IMR-90 (cell line): ENCODE results near the gene BRPF1. TPM values are rescaled to one million over a fixed set of nuclear protein-coding genes. Genes with fewer than 3 reads are reported as not detected.

ENCODE experiments used
- ATAC-seq: fragments of 200-7000 bp; cut with Tn5 transposase; 2 replicates; pipeline ENCODE4 v1.9.1; 2020; ENCODE audit warnings: low read depth, mild to moderate bottlenecking, moderate library complexity
- BruUV-seq: library from RNA; stranded (reverse); fragments of 400-500 nt; replicated peaks from 2 replicates; lab custom pipeline; 2021; lab: Mats Ljungman, UMichigan
- CTCF ChIA-PET: fragments of 300-600 bp; formaldehyde crosslinking; extraction: SDS; loops from one replicate; lab custom pipeline; 2021; ENCODE audit warnings: antibody characterized with exemption; lab: Yijun Ruan, JAX
- POLR2A ChIA-PET: fragments of 300-600 bp; sonication (Branson Sonifier 250); formaldehyde crosslinking; loops from one replicate; lab custom pipeline; 2022; ENCODE audit warnings: antibody characterized with exemption; ENCODE audit not compliant: unreplicated experiment; lab: Charles Lee
- DNase-seq: peaks from one replicate; pipeline ENCODE4 v3.0.0; 2013
- H2AFZ ChIP-seq: replicated peaks from 2 replicates; pipeline ENCODE3; 2013; ENCODE audit warnings: low read length, mild to moderate bottlenecking; ENCODE audit not compliant: poor library complexity
- H2AK5ac ChIP-seq: 2 replicates; pipeline ENCODE4 v1.6.1; 2013; ENCODE audit warnings: low read depth, low read length, inconsistent platforms
- H2AK9ac ChIP-seq: replicated peaks from 2 replicates; pipeline ENCODE3; 2013; ENCODE audit warnings: mild to moderate bottlenecking, low read depth, low read length, moderate library complexity; ENCODE audit not compliant: poor library complexity
- H2BK120ac ChIP-seq: 2 replicates; pipeline ENCODE4 v1.6.1; 2013; ENCODE audit warnings: low read depth, low read length, inconsistent platforms
- H2BK15ac ChIP-seq: 3 replicates; pipeline ENCODE4 v1.6.1; 2013; ENCODE audit warnings: low read depth, low read length, inconsistent platforms
- H2BK20ac ChIP-seq: 2 replicates; pipeline ENCODE4 v1.6.1; 2013; ENCODE audit warnings: low read depth, mild to moderate bottlenecking, inconsistent platforms, low read length, moderate library complexity
- H2BK5ac ChIP-seq: 2 replicates; pipeline ENCODE4 v1.6.1; 2013; ENCODE audit warnings: mild to moderate bottlenecking, low read depth, low read length, inconsistent platforms; ENCODE audit not compliant: poor library complexity, severe bottlenecking
- H3K14ac ChIP-seq: replicated peaks from 2 replicates; pipeline ENCODE4 v1.6.1; 2013; ENCODE audit warnings: low read depth, low read length, inconsistent platforms
- H3K18ac ChIP-seq: 2 replicates; pipeline ENCODE4 v1.6.1; 2013; ENCODE audit warnings: low read depth, low read length, control low read depth
- H3K23ac ChIP-seq: 2 replicates; pipeline ENCODE4 v1.6.1; 2013; ENCODE audit warnings: low read depth, low read length, inconsistent platforms
- H3K27ac ChIP-seq: 2 replicates; pipeline ENCODE4 v1.5.1; 2013; ENCODE audit warnings: mild to moderate bottlenecking, control low read depth, low read length; ENCODE audit not compliant: insufficient read depth
- H3K27me3 ChIP-seq: 2 replicates; pipeline ENCODE4 v1.6.1; 2013; ENCODE audit warnings: low read length; ENCODE audit not compliant: control insufficient read depth, insufficient read depth
- H3K36me3 ChIP-seq: 2 replicates; pipeline ENCODE4 v1.6.1; 2013; ENCODE audit warnings: low read length, mixed read lengths; ENCODE audit not compliant: control insufficient read depth, insufficient read depth
- H3K4ac ChIP-seq: 2 replicates; pipeline ENCODE4 v1.6.1; 2013; ENCODE audit warnings: low read depth, low read length, inconsistent platforms
- H3K4me1 ChIP-seq: 2 replicates; pipeline ENCODE4 v1.6.1; 2013; ENCODE audit warnings: low read length, mixed read lengths; ENCODE audit not compliant: control insufficient read depth, insufficient read depth
- H3K4me2 ChIP-seq: 2 replicates; pipeline ENCODE4 v1.6.1; 2013; ENCODE audit warnings: low read depth, mild to moderate bottlenecking, control low read depth, low read length, moderate library complexity
- H3K4me3 ChIP-seq: 2 replicates; pipeline ENCODE4 v1.5.1; 2013; ENCODE audit warnings: low read depth, mild to moderate bottlenecking, control low read depth, low read length, moderate library complexity; ENCODE audit not compliant: insufficient read depth
- H3K56ac ChIP-seq: 2 replicates; pipeline ENCODE4 v1.6.1; 2013; ENCODE audit warnings: low read length, inconsistent platforms; ENCODE audit not compliant: insufficient read depth; ENCODE audit errors: extremely low read depth
- H3K79me1 ChIP-seq, 2 experiments: 2 replicates each; pipeline ENCODE4 v1.6.1; 2013; ENCODE audit warnings: low read length in 2 of 2, inconsistent platforms in 1 of 2, low read depth in 1 of 2
- H3K9ac ChIP-seq: 2 replicates; pipeline ENCODE4 v1.6.1; 2013; ENCODE audit warnings: low read depth, low read length, control low read depth
- H3K9me1 ChIP-seq: 2 replicates; pipeline ENCODE4 v1.6.1; 2013; ENCODE audit warnings: low read length, inconsistent platforms; ENCODE audit not compliant: insufficient read depth
- H3K9me3 ChIP-seq: 2 replicates; pipeline ENCODE4 v1.6.1; 2013; ENCODE audit warnings: low read length; ENCODE audit not compliant: control insufficient read depth, insufficient read depth
- H4K20me1 ChIP-seq: 2 replicates; pipeline ENCODE4 v1.6.1; 2013; ENCODE audit warnings: low read length, inconsistent platforms; ENCODE audit not compliant: insufficient read depth
- H4K5ac ChIP-seq: 2 replicates; pipeline ENCODE4 v1.6.1; 2013; ENCODE audit warnings: mild to moderate bottlenecking, low read depth, low read length, control low read depth
- H4K8ac ChIP-seq, 2 experiments: 2 replicates each; pipeline ENCODE4 v1.6.1; 2013; ENCODE audit warnings: low read depth in 2 of 2, low read length in 2 of 2, control low read depth in 1 of 2, inconsistent platforms in 1 of 2
- H4K91ac ChIP-seq: 2 replicates; pipeline ENCODE4 v1.6.1; 2013; ENCODE audit warnings: low read depth, low read length, inconsistent platforms; ENCODE audit not compliant: insufficient read depth
- CEBPB ChIP-seq: IDR thresholded peaks from 2 replicates; pipeline ENCODE4 v1.6.1; 2012; ENCODE audit warnings: low read depth, low read length, improper control_type of control experiment
- CHD1 ChIP-seq: IDR thresholded peaks from 2 replicates; pipeline ENCODE4 v1.6.1; 2012; ENCODE audit warnings: low read depth, low read length, improper control_type of control experiment
- MAZ ChIP-seq: IDR thresholded peaks from 2 replicates; pipeline ENCODE4 v1.6.1; 2012; ENCODE audit warnings: low read depth, mild to moderate bottlenecking, low read length, improper control_type of control experiment, moderate library complexity, borderline replicate concordance
- RAD21 ChIP-seq: IDR thresholded peaks from 2 replicates; pipeline ENCODE4 v1.6.1; 2012; ENCODE audit warnings: low read length, improper control_type of control experiment
- SMC3 ChIP-seq: fragments of 150-350 bp; IDR thresholded peaks from 2 replicates; pipeline ENCODE4 v1.6.1; 2016; ENCODE audit warnings: low read depth, mild to moderate bottlenecking, antibody characterized with exemption, low read length, moderate library complexity
- WGBS, 2 experiments: methylation state at CpG; one replicate each; pipeline versions ENCODE4 v1.1.5 to v1.1.7; 2013; ENCODE audit warnings: missing lambda C conversion rate in 2 of 2; ENCODE audit not compliant: insufficient read length in 1 of 2; ENCODE audit errors: extremely low coverage in 2 of 2; 5-methylcytosine and 5-hydroxymethylcytosine counted together
- dilution Hi-C: fragments of 300-500 bp; cut with HindIII; formaldehyde crosslinking; loops from one replicate; pipeline ENCODE4 v1.14.3; 2018; ENCODE audit warnings: low sequenced_read_pairs; ENCODE audit not compliant: unreplicated experiment
- in situ Hi-C: fragments of 300-500 bp; cut with MboI; formaldehyde crosslinking; loops from 3 replicates; pipeline ENCODE4 v1.14.3; 2019; ENCODE audit warnings: low sequenced_read_pairs, inconsistent platforms, mixed read lengths
- intact Hi-C: fragments of 100-400 bp; cut with micrococcal nuclease; formaldehyde crosslinking; loops from 2 replicates; pipeline ENCODE4 v1.10.0; 2022
- polyA plus RNA-seq, 3 experiments: library from polyadenylated mRNA; depleted of rRNA; stranded (reverse); fragments of >200 nt; gene quantifications; 2 replicates each; pipeline ENCODE4 v1.2.3, GENCODE V29; 2012; ENCODE audit warnings: low replicate concordance in 1 of 3
- total RNA-seq: library from RNA; depleted of rRNA; stranded (reverse); fragments of >200 nt; gene quantifications from 2 replicates; pipeline ENCODE4 v1.2.3, GENCODE V29; 2012
- TF ChIP-seq, protein P1 (sequence below): fragments of 150-350 bp; IDR thresholded peaks from 2 replicates; pipeline ENCODE4 v1.6.1; 2017; ENCODE audit warnings: mild to moderate bottlenecking, antibody characterized with exemption, low read length, low read depth

BRPF1 gene
- total and polyA plus RNA-seq, 2 of the 4 experiments (the other 2 are of a cell fraction): 13.6 to 15.6 TPM

- peak; percentile 71 for TF ChIP-seq CEBPB
- TF ChIP-seq CHD1: no peak
Observed at GRCh38 chr3:9715764-9716437, 15.6 kb upstream of the BRPF1 start (continued).

DNA sequence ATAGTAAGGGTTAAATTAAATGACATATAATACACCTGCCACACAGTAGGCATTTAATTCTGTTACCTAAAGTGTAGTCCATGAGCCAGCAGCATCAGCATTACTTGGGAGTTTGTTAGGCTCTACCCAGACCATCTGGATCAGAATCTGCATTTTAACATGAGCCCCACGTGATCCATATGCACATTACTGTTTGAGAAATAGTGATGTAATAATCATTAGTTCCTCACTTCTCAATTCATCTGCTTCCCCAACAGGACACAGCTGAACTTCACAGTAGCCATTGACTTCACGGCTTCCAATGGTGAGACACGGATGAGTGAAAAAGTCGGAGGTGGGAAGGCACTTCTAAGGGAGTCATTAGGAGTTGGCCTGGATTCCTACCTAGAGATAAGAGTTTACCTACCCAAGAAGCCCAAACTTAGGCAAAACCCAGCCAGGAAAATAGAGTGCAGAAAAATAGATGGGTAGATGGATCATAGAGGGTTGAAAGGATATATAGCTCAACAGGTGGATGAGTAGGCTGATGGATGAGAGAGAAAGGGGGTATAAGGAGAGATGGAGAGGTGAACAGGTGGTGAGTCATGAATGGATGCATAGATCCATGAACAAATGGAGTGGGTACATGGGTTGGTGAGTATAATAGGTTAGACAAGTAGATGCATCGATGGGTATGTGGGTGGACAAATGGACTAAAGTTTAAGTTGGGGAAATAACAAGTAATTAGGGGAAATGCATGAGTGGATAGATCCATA lies 14.6 kb upstream of the BRPF1 start:
- Histone ChIP-seq H3K14ac (no peak overlapping the region), H2BK15ac (no peak overlapping the region), H4K20me1 (no peaks in the 10 kb centered on the region), H2AFZ (no peak overlapping the region), H2BK20ac (no peak overlapping the region), H3K23ac (no peak overlapping the region), H3K36me3 (no peaks in the 10 kb centered on the region), H3K9me3 (no peaks in the 10 kb centered on the region), H3K4me3 (no peak overlapping the region), H3K56ac (no peak overlapping the region), H3K4me2 (no peak overlapping the region), H4K5ac (no peak overlapping the region), H2BK5ac (no peak overlapping the region), H3K4ac (no peak overlapping the region), H3K27me3 (peaks cover 15% of the 10 kb centered on the region), H2AK5ac (no peak overlapping the region), H4K8ac (no peak overlapping the region), H3K9me1 (no peaks in the 10 kb centered on the region), H3K79me1 (no peaks in the 10 kb centered on the region), H2AK9ac (no peak overlapping the region), H3K18ac (no peak overlapping the region), H2BK120ac (no peak overlapping the region), H3K4me1 (peaks cover 2% of the 10 kb centered on the region; the same call in 1 of the 2 replicates), H3K9ac (no peak overlapping the region), H4K91ac (no peak overlapping the region), H3K27ac (no peak overlapping the region)
- POLR2A ChIA-PET: no interaction called here
- 67% methylated on average over 1 of the region's 5 CpGs; no CpG with 5 or more reads in 1 of the 2 experiments for WGBS, 2 experiments
- TF ChIP-seq RAD21: no peak
- TF ChIP-seq MAZ: no peak
- no peak for TF ChIP-seq SMC3
- TF ChIP-seq, protein P1, sequence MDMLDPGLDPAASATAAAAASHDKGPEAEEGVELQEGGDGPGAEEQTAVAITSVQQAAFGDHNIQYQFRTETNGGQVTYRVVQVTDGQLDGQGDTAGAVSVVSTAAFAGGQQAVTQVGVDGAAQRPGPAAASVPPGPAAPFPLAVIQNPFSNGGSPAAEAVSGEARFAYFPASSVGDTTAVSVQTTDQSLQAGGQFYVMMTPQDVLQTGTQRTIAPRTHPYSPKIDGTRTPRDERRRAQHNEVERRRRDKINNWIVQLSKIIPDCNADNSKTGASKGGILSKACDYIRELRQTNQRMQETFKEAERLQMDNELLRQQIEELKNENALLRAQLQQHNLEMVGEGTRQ: no peak
- 0 out of 2 replicates have a peak, but pooled peaks have one; percentile 2 for TF ChIP-seq CEBPB
- intact Hi-C loops (loop anchor here (5.0 to 10.0 kb wide), 3 partner anchors 200 to 508 kb away; partner anchors contain the start of genes CRELD1 and IL17RC), in situ Hi-C loops (no loop called here), dilution Hi-C loops (no loop called here)
- no peak for DNase-seq
- BruUV-seq: no TSS peak
- ATAC-seq: no peak
- CTCF ChIA-PET: no interaction called here
